A204.1 (cell line): ENCODE data around the gene SH3RF3.

Experiments
- FAIRE-seq: peaks from 2 replicates; lab custom pipeline; 2012; peaks lifted over from hg19 to GRCh38; lab: Jason Lieb, UNC

SH3RF3 gene

DNA sequence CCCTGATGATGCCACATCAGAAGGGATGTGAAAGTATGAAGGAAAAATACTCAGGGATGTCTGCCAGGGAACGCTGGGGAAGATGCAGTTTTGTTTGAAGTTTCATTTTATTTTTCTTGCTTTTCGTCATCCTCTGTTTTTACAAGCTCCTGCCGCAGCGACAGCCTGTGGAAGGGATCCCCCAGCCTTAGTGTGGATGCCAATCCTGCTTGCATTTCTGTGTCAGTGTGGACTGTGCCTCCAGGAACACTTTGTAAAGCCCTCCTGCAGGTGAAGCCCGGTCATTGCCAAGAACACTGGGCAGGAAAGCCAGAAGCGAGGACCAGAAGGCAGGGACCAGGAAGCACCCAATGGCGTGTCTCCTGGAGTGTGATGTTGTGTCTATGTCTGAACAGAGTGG lies 250.5 kb downstream of the SH3RF3 start:
- no peak for FAIRE-seq

DNA sequence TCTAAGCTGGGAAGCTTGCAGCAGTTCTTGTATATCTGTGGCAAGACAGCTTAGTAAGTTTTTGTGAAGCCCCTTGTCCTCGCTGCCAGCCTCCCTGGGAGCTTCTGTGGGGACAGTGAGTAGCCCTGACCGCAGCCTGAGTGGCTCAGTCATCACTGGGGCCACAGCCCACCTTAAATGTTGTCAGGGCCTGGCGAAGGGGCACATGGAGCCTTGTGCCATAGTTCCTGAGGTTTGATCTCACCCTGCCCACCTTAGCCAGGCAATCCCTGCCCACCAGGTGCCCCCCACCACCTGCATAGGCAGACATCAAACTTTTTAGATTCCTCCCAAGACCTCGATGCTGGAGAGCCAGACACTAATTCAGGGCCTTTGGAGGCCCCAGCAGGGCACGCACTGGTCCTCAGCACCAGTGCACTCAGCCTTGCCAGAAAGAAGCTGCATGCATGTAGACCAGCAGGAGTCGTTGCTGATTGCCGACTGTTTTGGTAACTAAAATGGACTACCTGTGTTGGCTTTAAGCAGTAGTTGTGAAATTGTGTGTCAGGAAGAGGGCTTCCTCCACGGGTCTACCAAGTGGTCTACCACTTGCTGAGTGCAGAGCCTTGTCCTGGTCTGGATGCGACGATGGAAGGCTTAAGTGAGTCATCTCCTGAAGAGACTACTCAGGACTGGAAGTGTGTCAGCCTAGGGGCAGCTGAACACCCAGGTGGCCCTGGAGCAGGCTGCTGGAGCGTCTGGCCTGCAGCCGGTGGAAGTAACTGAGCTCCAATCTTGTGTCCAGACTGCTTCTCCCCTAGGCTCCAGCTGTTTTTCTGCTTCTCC lies 251.7 kb downstream of the SH3RF3 start:
- no peak for FAIRE-seq

DNA sequence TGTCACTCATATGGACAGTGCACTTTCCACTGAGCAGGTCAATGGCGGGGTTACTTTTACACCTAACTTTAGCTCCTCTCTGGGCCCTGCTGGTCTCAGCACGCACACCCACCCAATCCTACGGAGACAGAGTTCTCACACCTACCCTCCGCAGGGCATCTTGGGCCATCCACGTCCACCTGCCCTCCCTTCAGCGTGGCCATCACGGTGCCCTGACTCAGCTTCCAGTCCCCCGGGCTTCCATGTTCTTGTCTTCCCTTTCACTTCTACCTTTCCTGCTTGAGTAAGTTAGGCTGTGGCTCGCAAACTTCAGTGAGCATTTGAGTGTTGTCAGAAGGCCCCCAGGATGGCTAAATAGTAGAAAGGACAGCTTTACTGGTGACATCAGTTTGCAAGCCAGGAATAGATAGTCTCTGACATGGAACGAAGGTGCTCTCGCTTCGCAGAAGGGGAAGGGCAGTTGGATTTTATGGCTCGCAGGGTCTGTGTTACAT lies 252.4 kb downstream of the SH3RF3 start:
- FAIRE-seq, result no peak

DNA sequence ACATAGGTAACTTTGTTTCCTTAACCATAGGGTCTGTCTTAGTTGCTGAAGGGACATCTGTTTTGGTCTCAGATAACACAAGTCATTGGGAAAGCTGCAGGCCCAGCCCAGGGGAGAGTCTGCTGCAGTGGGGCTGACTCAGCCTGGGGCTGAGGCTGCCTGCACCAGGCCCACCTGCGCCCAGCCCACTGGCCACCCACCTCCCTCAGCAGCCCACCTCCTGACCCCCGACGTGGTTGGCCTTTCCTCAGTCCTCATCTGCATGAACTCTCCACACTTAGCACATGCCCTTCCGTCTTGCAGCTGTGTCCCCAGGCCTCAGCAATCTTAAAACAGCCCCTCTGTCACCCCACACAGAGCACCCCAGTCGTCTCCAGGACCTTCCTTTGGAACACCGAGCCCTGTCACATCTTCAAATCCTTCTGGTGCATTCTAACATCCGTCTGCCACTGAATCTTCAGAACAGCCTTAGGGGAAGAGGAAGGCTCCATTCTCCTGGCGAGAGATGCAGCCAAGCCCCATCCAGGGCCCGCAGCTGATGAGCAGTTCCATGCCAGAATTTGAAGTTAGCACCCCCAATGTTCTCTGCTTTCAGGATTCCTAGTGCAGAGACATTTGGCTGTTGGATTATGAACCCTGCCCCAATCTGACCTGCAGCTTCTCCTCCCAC lies 253.4 kb downstream of the SH3RF3 start:
- no peak for FAIRE-seq

DNA sequence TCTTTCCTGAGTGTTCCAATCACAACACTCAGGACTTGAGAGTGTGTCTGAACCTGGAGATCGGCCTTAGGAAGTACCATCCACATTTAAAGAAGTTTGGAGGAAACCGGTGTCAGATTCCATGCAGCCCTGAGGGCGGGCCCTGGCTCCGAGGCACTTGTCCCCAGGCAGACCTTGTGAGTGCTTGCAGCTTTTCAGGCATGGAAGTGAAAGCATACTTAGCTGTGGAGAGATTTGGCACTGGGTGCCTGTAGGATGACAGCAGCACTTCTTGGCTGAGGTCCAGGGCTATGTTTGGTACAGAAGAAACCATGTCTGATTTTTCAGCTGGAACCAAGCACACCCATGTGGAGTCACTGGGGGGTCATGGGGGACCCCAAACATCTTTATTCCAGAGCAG lies 253.9 kb downstream of the SH3RF3 start:
- FAIRE-seq, result no peak

DNA sequence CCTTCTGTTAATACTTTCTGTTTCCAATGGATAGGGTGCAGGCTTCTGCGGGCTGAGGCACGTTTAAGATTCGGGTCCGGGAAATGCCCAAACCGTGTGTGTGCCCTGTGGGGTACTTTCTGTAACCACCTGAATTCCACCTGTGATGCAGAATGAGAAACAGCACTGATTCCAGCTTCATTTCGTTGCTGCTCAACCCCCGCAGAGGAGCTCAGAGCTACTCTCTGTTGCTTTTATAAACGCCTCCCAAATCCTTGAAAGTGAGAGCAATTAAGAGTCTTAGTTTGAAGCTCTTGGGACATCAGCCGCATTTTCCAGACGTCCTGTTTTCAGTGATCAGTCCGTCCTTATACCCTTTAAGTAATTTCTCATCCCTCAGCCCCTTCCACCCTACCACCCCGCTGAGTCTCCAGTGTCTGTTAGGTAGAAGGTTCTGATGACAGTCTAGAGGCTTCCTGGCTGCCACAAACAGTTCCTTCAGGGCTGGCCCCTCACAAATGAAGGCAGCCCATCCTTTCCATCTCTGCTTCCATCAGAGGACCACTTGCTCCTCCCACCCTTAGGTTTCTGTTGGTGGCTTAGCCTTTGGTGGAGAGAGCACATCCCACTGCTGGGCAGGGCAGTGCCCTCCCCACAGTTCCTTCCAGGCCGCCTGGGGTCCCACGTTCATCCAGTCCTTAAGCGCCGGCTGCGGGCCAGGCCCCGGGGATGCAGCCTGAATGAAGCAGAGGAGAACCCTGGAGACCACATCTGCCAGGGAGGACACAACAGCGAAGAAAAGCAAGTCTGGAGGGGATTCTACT lies 254.7 kb downstream of the SH3RF3 start:
- FAIRE-seq, result no peak

DNA sequence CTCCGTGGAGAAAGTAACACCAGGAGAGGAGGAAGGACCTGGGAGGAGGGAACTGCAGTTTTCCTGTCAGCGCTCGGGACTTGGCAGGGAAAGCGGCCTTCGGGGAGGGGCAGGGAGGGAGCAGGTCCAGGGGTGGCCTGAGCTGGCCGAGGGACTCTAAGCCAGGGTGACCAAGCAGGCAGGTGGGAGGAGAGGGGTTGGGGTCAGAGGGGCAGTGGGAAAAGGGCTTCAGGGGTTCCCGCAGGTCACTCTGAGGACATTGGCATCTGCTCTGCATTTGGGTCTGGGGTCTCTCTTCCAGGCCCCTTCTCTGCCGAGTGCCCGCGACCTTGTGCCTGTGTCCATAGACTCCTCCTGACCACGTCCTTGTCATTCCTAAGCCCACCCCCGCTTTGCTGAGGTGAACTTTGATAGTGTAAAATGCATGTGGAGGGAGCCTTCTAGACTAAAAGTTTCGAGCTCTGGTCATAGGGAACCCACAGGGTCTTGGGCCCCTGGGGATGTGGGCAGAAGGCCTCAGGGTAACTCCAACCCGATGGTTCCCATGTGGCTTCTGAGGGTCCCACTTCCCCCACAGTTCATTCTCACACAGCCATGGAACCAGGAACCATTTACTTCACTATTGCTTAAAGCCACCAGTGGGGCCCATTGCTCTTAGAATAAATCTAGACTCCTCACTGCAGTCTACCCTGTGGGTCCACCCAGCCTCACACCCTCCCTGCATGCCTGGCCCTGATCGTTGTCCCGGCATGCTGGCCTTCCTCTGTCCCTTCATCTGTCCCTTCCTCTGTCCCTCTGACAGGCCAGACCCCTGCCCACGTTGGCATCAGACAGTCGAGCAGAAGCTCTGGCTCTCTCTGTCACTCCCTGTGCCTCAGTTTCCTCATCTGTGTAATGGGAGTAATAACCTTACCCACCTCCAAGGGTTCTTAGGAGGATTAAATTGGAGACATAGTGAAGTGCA lies 255.6 kb downstream of the SH3RF3 start:
- no peak for FAIRE-seq

DNA sequence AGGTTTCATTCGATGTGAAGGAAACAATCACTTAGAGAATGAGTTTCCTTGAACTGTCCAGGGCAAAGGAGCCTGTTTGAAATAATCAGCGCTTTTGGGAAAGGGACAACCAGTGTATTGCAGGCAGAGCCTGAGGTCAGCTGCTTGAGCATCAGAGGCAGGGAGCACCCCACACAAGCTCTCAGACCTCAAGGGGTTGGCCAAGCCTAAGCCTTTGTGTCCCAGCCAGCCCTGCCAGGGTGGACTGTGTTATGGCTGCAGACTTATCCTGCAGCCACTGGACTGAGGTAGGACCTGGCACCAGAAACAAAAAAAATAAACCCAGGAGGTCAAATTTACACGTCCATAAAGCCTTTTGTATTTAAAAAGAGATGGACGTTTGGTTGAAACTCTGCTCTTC lies 256.5 kb downstream of the SH3RF3 start:
- FAIRE-seq, result no peak

DNA sequence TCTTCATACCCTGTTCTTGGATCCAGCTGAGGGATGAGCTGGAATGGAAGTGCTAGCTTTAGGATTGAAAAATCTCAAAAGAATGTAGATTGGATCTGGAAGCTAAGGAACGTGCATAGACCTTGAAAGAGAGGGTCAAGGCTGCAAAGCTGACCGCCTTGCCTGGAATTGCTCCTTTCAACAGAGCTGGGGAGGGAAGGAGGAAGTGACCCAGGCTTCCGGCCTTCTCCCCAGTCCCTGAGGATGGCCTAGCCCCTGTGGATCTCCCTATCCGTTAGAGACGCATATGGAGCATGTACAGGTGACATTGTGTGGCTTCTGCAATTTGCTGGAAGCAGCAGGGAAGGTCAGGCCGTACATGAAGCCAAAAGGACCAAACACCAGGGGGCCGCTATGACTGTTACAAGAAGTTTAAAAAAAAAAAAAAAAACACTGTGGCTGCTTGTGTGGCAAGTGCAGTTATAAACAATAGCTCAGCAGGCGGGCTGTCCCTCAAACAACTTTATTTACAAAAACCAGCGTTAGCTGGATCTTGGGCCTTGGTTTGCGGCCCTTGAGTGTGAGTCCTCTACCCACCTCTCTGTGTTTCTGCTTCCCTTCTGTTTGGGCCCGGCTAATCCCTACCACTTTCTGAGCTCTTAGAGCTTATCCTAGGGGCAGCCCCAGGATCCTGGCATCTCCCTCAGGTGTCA lies 257.1 kb downstream of the SH3RF3 start:
- FAIRE-seq, result no peak

DNA sequence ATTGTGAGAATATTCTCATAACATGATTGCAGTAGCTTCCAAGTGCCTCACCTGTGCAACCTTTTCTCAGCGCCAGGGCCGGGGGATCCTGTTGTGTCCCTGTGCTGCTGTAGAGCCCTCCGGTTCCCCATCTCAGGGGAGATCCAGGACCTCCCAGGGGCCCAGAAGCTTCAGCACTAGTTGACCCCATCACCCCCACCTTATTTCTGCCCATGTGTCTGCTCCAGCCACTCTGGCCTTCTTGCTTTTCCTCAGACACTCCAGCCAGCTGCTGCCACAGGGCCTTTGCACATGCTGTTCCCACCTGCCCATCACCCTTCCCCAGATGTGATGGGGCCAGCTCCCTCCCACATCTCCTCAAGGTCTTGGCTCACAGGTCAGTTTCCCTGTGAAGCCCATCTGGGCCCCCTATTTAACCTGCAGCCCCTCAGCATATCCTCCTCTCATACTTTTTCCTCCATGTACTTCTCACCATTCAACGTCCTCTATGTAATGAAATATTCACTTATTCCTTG lies 258.3 kb downstream of the SH3RF3 start:
- no peak for FAIRE-seq

DNA sequence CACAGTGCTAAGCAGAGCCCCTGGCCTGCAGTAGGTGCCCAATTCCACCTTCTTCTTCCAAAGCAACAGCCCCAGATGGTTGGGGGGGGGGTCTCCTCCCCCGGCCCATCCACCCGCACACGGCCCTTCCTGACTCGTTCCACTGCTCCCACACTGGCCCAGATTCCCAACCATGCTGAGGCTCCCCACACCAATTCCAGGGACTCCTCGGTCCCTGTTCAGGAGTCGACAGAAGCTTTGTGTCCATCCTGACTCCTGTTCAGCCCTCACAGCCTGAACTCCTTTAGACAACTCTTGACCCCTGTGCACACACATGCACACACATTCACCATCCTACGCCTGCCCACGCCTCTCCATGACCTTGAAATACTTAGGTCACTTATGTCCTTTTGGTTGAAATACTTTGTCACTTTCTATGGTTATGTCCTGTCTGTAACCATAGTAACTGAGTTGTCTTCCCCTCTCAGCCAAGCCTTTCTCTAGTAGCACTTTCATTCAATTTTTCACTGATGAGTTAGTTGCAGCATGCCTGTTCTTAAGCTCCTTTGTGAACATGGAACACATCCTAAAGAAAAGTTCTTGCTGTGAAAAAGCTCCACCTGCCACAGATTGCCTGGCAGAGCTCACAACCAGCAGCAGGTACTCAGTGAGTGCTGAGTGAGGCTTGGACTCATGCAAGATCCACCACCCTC lies 258.9 kb downstream of the SH3RF3 start:
- FAIRE-seq, result no peak

DNA sequence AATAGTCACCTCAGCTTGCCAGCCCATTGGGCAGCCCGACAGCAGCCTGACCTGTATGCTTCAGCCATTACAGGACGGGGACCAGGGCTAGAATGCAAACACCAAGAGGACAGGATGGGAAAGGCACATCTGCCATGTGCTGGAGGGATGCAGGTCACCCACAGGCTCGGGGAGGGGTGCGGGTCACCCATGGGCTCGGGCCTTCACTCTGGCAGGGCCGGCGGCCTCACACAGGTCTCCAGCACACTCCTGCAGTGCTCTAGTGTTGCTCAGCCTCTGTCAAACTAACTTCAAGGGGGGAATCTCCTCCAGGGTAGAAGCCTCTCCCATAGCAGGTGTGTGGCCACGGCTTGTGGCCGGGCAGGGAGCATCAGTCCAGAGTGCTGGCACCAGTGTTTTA lies 262.2 kb downstream of the SH3RF3 start:
- no peak for FAIRE-seq

DNA sequence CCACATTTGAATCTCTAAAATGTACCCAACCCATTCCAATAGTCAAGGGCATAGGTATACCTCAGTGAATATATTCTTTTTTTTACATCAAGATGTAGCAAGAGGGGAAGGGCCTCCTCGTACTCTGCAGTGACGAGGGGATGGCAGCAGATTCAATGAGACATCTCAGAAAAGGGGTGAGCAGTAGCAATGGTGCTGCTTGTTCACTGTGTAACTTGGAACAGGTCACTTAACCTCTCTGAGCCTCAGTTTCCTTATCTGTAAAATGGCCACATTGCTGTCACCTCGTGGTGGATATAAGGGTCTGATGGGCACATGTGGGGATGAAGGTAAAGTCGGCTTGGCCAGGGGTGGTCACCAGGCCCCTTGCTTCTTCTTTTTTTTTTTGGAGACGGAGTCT lies 263.1 kb downstream of the SH3RF3 start:
- FAIRE-seq, result no peak

DNA sequence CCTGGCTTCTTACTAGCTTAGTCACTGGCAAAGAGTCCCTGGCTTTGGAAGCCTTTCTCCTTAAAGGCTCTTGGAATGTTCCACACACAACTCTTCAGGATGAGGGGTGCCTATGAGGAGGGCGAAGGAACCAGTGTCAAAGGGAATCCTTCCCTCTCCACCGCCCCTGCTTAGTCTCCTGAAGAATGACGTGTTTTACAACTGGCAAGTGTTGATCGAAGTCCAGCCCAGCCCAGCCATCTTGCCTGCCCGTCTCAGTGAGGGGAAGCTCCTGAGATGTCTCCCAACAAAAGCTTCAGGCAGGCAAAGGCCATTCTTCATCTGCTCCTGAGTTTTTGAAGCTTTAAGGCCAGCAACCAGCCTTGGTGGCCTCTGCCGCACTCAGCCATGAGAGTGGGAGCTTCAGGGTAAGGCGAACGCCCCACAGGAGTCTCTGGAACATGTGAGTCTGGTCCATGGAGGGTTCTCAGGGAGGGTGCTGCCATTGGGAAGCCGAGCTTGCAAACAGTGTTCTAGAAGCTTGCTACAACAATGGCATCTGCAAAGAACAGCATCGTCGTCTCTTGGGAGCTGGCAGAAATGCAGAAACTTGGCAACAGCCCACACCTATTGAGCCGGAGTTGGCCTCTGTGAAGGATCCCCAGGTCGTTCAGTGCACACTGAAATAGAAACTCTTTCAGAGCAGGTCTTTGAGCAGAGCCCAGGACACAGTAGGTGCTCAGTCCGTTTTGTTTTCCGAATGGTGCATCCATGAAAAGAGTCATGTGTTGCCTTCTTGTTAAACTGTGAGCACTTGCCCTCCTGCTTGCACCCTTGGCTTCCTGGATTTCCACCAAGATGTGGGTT lies 264.0 kb downstream of the SH3RF3 start:
- FAIRE-seq, result no peak

DNA sequence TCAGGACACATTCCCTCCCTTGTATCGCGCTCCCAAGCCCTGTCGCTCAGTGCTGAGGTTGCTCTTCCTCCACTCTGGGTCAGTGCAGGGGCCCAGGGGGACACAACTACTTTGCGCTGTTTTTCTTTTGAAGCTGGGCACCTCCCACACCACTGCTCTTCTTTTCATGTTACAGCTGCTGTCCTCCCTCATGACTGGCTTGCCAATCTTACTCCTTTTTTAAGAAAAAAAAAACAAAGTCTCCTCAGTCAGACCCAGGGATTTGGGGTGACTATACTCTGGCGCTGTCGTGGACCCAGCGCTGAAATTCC lies 264.6 kb downstream of the SH3RF3 start:
- no peak for FAIRE-seq

DNA sequence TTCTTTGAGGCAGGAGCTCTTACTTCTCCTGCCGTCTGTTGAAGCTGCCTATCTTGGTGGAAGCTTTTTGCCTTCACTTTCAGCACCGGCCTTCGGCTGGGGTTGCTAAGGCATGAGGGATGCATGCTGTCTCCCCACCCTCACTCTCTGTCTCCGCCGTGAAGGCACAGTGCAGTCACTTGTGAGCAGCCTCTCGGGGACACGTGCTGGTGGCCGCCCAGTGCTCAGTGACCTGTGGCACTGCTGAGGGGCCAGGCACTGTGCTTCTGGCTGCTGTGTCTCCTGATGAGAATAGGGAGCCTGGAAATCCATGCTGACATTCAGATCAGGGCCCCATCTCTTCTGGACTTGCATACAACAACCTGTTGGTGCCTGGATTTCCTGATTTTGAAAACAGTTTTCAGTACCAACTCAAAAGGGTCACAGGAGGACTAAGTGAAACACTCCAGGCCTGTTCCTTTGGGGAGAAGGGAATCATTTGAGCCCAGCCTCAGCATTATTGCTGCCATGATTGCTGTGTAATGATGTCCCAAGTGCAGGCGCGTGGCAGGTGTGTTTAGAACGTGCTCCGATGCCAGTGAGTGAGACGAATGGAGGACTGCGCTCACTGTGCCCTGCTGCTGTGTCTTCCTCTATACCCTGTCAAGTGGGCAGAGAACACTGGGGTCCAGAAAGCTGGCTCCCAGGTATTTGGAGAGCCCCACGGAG lies 266.6 kb downstream of the SH3RF3 start:
- FAIRE-seq, result no peak

DNA sequence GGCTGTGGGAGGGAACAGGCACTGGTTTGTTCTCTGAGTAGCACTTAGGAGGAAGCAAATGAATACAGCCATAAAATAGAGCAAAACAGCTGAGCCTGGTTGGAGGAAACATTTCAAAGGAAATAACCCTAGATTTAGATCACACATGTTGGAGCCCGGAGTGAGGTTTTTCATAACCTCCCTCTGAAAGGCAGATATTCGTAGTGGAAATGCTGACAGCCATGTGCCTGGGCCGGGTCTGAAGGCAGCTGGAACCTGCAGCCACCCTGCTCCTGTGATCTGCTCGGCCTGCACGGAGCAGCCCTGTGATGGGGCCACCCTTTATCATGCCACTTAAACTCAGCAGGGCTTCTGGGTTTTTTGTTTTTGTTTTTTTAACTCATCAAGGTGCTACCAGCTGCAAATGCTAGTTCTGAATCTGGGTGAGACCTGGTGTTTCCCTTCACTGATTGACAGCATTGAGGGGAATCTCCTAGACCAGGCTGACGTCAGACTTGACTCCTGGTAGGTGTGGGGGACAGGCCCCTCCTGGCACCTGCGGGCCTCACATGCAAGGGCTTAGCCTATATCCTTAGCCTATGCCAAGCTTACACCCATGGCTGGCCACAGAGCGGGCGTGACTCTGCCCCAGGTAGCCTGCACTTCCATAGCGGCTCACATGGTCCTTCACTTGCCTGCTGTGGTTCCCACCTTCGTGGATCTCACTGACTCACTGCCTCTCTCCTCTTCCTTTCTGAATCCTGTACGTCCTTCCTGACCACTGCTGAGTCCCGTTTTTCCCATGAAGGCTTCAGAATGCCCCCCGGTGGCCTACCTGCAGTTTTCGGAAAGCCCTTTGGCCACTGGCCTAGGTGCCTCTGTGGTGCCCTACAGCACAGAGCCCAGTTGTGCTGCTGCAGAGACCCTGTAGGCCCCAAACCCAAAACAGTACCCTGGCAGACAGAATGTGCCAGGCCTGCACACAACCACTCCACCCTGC lies 267.5 kb downstream of the SH3RF3 start:
- no peak for FAIRE-seq

DNA sequence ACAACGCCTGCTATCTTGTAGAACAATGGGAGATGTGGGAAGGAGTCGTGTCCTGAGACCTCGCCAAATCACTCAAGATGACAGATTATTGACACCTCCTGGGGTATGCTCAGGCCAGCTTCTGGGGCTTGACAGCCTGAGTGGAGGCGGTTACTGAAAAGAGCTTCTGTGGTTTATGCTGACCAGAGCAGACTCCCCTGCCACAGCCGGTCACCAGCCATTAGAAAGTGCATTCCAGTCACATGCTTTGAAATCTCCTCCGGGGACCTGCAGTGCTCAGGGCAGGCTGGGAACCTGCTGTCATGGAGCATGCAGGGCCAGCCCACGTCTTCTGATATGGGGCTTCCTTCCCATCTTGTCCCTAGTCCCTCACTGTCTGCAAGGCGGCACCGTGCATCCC lies 268.9 kb downstream of the SH3RF3 start:
- no peak for FAIRE-seq
